Measurements from ENCODE around the gene WDR13.

The WDR13 gene

DNA sequence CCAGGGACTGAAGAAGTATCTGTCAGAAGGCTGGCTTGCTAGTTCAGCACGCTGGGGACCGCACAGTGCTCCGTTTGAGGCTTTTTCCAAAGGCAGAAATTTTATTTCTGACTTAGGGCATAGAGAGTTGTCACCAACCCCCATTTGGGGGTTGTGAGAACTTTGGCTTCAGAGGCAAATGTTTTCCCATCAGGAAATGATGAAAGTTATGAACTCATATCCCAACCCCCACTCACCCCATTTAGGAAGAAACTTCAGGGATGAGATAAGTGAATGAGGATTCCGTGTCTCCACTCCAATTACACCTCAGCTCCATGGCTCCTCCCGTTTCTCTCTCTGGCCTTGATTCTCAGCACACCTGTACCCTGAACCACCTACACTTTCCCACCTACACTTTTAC is 4.3 kb upstream of the WDR13 start:
- no peak for DNase-seq (ENCODE audit: low read depth in 1 of 2, low spot score in 1 of 2)

DNA sequence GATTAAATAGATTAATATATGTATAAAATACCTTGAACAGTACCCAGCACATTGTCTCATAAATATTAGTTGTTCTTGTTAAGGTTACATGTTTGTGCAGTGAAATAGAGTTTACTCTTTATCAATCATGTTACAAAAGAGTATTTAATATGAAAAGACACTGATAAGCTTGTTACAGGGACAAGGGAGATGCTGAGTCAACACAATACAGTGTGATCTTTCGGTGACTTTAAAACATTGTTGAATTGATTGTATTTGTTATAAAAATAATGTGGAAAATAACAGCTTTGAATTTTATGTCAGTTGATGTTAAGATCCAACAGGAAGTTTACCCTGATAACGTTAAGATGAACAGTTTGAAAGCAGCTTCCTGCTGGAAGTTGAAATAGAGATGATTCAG is 1.4 kb upstream of the WDR13 start:
- no peak for DNase-seq (ENCODE audit: low read depth in 1 of 2, low spot score in 1 of 2)

DNA sequence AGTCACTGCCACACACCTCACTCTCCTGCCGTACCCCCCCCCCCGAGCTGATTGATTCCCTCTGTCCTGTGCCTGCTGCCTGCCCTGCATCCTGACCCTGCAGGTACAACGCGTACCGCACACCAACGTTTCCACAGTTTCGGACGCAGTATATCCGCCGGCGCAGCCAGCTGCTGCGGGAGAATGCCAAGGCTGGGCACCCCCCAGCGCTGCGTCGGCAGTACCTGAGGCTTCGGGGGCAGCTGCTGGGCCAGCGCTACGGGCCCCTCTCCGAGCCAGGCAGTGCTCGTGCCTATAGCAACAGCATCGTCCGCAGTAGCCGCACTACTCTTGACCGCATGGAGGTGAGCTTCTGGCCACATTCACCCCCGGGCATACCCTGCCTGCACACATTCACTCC is 1.3 kb downstream of the WDR13 start:
- no peak for DNase-seq (ENCODE audit: low read depth in 1 of 2, low spot score in 1 of 2)

GRCh38 chrX:48599341-48599740 is 2.0 kb downstream of the WDR13 start:
- DNase-seq (ENCODE audit: low read depth in 1 of 2, low spot score in 1 of 2): no peak

- no peak for DNase-seq (ENCODE audit: low read depth in 1 of 2, low spot score in 1 of 2)
Observed at GRCh38 chrX:48600226-48600625, 2.9 kb downstream of the WDR13 start.

GRCh38 chrX:48601741-48602394 is 4.6 kb downstream of the WDR13 start:
- no peak for DNase-seq (ENCODE audit: low read depth in 1 of 2, low spot score in 1 of 2)

DNA sequence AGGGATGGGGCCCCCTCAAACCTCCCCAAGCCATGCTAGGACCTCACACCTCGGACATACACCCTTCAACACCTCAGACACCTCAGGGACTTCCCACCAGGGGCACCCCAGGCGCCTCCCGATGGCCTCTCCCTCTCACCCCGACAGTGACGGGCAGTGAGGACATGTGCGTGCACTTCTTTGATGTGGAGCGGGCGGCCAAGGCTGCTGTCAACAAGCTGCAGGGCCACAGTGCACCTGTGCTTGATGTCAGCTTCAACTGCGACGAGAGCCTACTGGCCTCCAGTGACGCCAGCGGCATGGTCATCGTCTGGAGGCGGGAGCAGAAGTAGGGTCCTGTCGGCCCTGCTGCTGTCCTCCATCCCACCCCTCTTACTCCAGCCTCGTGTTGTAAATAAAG is 7.4 kb downstream of the WDR13 start:
- DNase-seq (ENCODE audit: low read depth in 1 of 2, low spot score in 1 of 2): no peak

- DNase-seq (ENCODE audit: low read depth in 1 of 2, low spot score in 1 of 2): no peak
Observed at GRCh38 chrX:48606091-48606490, 8.8 kb downstream of the WDR13 start.

DNA sequence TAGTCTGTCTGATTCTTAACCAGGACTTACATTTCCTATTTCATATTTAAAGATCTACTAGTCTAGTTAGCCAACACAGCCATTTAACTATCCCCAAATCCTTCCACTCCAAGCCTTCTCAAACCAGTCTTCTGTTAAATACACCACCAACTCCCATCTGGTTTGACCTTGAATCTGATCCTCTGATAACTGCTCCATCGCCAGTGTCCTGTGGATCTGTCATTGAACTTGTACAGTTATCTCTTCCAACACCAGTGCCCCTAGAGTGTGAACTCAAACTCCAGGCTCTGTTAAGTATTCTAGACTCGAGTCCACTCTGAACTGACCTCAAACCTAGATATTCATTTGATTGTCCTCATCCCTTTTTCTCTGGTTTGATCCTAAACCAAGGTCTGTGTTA is 14.4 kb downstream of the WDR13 start:
- no peak for DNase-seq (ENCODE audit: low read depth in 1 of 2, low spot score in 1 of 2)

DNA sequence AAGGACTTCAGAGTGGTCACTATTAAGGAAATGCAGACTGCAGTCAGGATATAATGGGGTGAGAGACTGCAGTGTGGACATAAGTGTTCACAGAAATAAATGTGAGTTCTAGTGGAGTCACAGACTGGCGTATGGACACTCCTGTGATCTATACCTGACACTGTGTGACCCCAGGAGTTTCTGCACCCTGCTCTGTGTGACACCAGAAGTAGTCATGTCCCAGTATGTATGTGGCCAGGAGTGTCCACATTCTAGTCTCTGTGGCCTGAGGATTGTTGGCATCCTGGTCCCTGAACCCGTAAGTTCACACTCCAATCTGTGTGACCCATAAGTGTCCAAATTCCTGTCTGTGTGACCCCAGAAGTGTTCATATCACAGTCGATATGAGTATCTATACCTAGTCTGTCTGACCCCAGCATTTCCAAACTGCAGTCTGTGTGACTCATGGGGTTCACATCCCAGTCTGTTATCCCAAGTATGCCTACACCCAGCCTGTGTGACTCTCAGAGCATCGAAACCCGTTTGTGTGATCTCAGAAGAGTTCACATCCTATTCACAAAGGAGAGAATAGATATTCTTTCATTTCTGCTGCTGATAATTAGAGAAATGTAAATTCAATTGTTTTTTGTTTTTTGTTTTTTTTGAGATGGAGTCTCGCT is 16.3 kb downstream of the WDR13 start:
- no peak for DNase-seq (ENCODE audit: low read depth in 1 of 2, low spot score in 1 of 2)

DNA sequence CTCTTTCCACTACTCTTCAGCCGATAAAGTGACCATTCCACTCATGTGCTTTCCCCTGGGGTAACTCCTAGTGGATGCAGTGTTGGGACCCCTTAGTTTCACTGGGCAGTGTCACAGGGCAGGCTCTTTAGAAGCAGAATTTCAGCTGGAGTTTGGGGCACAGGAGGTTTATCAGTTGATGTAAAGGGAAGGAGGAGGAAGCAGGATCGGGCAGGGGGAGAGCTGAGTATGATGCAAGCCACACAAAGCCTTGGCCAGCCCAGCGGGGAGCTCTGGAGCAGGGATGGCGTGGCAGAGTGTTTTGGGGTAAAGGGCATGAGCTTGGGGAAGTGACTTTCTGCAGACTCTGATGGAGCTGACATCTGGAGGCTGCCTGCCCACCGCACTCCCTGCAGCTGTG is 19.3 kb downstream of the WDR13 start:
- no peak for DNase-seq (ENCODE audit: low read depth in 1 of 2, low spot score in 1 of 2)

GRCh38 chrX:48617542-48618340 is 20.4 kb downstream of the WDR13 start:
- no peak for DNase-seq (ENCODE audit: low read depth in 1 of 2, low spot score in 1 of 2)

DNA sequence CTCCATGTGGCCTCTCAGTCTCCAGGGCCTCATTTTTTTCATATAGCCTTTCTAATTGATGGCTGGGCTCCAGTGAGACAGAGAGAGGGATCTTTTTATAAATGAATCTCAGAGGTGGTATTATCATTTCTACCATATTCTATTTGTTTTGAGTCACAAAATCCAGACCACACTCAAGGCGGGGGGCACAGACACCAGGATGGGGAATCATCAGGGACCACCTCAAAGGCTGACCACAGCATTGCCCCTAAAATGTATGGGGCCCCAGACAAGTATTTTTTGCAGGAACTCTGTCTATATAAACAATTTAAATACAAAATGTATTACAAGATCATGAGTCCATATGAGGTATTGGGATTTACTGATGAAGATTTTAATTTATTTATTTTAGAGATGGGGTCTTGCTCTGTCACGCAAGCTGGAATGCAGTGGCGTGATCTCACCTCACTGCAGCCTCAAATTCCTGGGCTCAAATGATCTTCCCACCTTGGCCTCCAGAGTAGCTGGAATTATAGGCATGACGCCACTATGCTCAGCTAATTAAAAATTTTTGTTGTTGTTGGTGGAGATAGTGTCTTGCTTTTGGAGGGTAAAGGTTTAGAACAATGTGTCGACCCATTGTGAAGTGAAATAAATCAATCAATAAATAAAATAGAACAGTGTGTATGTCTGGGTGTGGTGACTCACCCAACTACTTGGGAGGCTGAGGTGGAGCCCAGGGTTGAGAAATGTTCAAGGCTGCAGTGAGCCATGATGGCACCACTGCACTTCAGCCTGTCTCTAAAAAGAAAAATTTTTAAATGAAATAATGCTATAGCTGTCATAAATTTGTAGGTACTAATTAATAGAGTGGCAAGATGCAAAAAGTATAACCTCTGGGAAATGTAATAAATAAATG is 29.4 kb downstream of the WDR13 start:
- no peak for DNase-seq (ENCODE audit: low read depth in 1 of 2, low spot score in 1 of 2)

DNA sequence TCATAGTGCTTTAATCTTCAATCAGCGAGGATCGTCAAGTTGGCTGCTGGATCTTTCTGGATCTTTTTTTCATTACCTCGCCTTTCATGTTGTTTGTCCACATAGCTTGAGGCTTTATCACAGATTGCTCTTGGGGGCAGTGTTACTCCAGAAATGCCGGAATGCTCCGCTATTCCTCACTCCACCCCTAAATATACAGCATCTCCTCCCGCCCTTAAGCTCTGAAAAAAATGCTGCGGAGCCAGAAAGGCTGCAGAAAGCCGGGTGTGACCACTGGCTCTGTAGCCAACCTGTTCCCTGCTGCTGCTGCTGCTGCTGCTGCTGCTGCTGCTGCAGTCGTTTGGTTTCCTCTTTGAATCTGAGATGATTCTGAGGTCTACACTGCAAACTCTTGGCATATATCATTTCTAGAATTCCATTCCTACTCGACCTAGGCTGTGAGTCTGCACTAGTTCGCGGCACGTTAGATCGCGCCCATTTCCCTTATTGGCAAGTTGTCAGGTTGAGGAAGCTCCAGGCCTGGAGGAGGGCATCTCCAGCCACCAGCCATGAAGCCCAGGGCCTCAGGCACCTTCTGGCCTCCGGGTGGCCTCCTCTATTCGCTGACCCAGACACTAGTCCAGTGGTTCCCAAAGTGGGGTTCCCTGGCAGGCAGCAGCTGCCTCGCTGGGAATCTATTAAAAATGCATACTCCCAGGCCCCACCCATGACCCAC is 34.2 kb downstream of the WDR13 start:
- DNase-seq (ENCODE audit: low read depth in 1 of 2, low spot score in 1 of 2): peak; percentile 24 to 35

DNA sequence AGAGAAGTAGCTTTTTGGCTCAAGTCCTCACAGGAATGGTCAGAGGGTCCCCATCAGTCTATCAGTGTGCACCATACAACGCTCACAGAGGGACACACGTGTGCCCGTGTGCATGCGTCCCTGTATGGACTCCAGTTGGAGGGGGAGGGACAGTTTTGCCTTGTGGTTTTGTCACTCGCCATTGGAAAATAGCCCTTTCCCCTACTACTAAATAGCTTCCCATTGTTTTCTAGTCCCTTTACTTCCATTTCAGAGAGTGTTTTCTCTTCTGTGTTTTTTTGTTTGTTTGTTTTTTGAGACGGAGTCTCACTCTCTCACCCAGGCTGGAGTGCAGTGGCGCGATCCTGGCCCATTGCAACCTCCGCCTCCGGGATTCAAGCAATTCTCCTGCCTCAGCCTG is 34.9 kb downstream of the WDR13 start:
- DNase-seq (ENCODE audit: low read depth in 1 of 2, low spot score in 1 of 2): no peak

GRCh38 chrX:48636301-48636700 is 39.0 kb downstream of the WDR13 start:
- no peak for DNase-seq (ENCODE audit: low read depth in 1 of 2, low spot score in 1 of 2)

- no peak for DNase-seq (ENCODE audit: low read depth in 1 of 2, low spot score in 1 of 2)
Observed at GRCh38 chrX:48636776-48637175, 39.5 kb downstream of the WDR13 start.

DNA sequence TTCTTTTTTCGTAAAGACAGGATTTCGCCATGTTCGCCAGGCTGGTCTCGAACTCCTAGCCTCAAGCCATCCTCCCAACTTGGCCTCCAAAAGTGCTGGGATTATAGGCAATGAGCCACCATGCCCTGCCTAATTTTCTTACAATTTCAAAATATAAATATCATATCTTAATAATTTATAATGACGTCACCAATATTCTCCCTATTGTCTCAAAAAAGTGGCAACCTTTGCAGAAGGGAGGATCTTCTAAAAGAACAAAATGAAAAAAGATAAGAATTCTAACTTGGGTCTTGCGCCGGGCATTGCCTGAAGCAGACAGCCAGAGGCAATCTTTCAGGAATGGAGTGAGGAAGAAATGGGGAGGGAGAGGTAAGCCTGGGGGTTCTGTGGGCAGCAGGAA is 48.4 kb downstream of the WDR13 start:
- DNase-seq (ENCODE audit: low read depth in 1 of 2, low spot score in 1 of 2): no peak

DNA sequence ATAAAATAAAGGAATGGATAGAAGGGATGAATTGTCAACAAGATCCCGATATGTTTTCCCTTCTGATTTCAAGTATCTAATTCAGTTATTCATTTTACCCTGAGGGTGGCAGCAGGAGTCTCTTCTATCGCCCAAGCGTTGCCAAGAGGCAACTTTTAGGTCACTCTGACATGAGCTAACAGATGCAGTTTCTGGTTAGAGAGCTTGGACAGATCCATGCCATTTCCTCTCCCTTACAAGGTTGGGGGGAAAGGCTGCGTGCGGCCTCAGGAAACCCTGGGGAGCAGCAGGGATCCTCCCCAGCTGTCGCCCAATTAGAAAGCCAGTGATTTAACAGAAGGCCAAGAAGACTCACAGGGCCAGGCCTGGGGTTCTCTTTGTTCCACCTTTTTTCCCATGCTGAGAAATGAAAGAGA is 51.1 kb downstream of the WDR13 start:
- DNase-seq (ENCODE audit: low read depth in 1 of 2, low spot score in 1 of 2): no peak

GRCh38 chrX:48649102-48649501 is 51.8 kb downstream of the WDR13 start:
- DNase-seq (ENCODE audit: low read depth in 1 of 2, low spot score in 1 of 2): no peak

Data from activated T-helper 1 cell treated with anti-CD3 and anti-CD28 coated beads, Interleukin-2, amount 50 U/mL, for 16 hours (primary cell).